ENCODE measurements around the gene NKX6-2.
"Not testable (repeated sequence)": the region's sequence is repeated elsewhere in the genome, so short reads cannot be mapped to it uniquely, and the experiment has no call there.

Gene NKX6-2

DNA sequence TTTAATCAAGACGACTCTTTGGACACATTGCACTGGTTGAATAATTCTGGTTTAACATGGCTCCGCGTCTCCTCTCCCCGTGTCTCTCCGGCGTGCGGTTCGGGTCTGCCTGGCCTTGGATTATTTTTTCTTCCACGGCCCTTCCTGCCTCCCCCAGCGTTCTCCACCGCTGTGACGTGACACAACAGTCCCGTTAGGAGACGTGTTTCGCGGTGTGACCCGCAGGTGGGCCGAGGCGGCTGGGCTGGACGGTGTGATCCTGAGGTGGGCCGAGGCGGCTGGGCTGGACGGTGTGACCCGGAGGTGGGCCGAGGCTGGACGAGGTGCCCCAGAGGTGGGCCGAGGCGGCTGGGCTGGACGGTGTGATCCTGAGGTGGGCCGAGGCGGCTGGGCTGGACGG is 12.0 kb upstream of the NKX6-2 start:
- DNase-seq (ENCODE audit: low spot score), result not testable (repeated sequence)

DNA sequence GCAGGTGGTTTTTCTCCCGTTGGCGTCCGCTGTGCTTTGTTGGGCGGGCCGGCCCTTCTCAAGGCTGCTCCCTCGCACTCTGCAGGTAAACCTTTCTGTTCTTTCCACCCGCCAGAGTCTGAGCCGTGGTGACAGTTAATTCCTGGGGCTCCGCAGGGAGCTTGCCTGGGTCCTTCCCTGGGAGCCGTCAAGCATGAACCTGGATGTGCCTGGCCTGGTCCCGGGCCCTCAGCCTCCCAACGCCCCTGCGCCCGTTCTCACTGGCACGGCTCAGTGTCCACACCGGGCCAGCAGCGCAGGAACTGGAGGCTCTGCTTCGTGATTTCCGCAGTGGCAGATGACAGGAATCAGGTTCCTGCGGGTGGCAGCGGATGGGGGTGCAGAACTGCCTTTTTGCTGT is 10.9 kb upstream of the NKX6-2 start:
- DNase-seq (ENCODE audit: low spot score), result no peak

DNA sequence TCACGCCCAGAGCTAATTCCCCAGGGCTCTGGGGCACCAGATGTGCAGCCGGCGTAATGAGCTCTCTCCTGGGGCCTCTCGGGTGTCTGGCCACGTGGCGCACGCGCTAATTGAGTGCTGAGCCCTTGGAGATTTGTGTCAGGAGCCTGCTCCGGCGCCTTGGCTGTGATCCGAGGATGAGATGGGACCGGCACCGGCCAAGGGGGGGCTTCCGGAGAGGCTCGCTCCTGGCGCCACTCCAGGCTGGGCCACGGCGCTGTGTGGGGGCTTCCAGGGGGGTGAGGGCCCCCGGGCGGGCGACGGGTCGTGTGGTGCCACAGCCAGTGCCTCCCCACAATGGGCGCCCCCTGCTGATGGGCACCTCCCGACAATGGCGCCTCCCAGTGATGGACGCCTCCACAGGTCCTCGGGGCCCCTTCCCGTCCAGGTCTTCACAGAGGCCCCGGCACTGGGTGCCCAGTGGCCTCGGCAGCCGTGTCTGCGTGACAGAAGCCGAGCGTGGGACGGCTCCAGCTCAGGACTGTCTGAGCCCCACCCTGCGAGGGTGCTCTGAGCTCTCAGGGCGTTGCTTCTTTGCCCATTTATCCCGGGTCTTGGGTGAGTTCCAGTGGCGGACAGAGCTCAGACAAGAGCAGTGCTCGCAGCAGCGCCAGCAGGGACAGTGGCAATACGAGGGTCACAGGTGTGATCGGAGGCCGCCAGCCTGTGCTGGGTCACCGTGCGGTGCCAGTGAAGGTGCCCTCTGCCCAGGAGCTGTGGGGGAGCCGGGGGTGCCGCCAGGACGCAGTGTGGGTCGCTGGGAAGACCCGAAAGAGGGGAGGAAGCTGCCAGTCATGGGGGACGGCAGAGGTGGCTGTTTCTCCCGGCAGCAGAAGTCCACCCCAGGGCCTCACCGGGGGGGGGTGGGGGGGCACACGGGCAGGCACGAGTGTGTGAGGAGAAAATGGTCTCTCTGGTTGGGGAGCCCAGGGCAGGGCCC is 8.2 kb upstream of the NKX6-2 start:
- DNase-seq (ENCODE audit: low spot score), result peak; percentile 0

- DNase-seq (ENCODE audit: low spot score), result no peak
Observed at GRCh38 chr10:132793213-132793612, 7.3 kb upstream of the NKX6-2 start.

GRCh38 chr10:132792796-132793195 is 6.8 kb upstream of the NKX6-2 start:
- no peak for DNase-seq (ENCODE audit: low spot score)

DNA sequence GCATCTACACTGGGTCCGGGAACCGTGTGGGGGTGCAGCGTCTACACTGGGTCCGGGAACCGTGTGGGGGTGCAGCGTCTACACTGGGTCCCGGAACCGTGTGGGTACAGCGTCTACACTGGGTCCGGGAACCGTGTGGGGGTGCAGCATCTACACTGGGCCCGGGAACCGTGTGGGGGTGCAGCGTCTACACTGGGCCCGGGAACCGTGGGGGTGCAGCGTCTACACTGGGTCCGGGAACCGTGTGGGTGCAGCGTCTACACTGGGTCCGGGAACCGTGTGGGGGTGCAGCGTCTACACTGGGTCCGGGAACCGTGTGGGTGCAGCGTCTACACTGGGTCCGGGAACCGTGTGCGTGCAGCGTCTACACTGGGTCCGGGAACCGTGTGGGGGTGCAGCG is 6.2 kb upstream of the NKX6-2 start:
- not testable (repeated sequence) for DNase-seq (ENCODE audit: low spot score)

DNA sequence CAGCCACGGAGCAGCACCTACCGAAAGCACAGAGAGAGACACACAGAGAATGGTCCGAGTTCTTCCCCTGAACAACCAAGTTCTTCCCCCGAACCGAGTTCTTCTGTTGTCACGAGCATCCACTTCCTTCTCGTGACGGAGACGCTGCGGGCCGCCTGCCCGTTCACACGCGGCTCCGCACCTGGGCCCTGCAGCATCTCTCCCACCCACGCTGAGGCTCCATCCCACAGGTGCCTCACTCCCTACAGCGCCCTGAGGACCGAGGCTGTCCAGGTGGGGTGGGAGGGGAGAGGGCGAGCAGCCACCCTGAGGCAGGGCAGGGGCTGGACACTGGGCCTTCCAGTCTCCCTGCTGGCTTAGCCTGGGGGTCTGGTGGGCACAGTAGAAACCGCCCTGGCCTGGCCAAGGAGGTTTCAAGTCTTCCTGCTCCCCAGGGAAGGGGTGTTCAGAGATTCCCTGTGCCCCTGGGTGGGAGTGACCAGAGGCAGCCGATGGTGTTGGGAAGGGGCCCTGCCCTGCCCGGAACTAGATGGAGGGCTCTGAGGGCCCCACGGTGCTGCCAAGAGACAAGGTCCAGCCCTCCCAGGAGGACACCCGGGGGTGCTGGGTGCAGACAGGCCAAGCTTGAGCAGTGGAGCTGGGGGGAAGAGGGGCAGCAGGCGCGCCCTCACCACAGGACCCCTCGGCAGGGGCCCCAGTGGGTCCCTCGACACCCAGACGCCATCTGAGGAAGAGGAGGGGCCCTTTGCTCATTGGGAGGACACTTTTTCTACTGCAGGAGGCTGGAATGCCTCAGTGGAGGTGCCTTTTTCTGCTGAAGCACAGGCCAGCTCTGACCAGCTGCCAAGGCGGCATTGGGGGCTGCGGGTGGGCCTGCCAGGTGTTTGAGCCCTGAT is 5.2 kb upstream of the NKX6-2 start:
- no peak for DNase-seq (ENCODE audit: low spot score)

- no peak for DNase-seq (ENCODE audit: low spot score)
Observed at GRCh38 chr10:132790470-132790869, 4.5 kb upstream of the NKX6-2 start.

DNA sequence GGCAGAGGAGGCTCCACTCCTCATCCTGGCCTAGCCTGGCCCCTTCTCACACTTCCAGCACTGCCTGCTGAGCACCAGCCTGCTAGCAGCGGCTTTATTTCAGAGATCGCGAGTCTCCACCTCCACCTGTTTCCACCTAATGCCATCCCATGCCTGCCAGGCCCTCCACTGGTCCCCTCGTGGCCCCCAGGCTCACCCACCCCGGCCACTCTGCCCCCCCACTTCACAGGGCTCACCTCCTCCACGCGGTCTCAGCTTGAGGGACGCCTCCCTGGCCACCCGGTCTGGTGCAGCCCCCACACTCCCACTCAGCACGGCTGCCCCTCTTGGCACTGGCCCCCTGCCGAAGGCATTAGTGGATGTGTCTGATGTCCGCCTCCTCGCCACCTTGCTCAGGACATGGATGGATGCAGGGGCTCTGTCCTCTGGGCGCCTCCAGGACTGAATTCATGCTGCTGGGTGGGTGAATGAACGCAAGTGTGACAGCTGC is 3.8 kb upstream of the NKX6-2 start:
- no peak for DNase-seq (ENCODE audit: low spot score)

DNA sequence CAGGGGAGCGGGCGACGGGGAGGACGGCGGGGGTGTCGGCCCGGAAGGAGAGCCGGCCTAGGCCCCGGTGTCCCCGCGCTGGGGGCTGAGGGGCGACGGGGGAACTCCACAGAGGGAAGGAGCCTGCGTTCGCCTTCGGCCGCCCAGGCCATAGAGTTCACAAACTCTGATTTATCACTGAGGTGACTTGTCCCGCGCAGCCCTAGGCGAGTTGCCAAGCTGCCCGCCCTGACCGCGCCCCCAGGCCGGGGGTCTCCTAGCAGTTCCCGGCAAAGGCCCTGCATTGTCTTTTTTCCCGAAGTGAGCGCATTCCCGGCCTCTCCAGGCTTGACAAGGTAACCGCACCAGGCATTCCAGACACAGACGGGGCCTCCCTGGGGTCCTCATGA is 2.9 kb upstream of the NKX6-2 start:
- no peak for DNase-seq (ENCODE audit: low spot score)

GRCh38 chr10:132788180-132788830 is 2.4 kb upstream of the NKX6-2 start:
- DNase-seq (ENCODE audit: low spot score), result no peak

DNA sequence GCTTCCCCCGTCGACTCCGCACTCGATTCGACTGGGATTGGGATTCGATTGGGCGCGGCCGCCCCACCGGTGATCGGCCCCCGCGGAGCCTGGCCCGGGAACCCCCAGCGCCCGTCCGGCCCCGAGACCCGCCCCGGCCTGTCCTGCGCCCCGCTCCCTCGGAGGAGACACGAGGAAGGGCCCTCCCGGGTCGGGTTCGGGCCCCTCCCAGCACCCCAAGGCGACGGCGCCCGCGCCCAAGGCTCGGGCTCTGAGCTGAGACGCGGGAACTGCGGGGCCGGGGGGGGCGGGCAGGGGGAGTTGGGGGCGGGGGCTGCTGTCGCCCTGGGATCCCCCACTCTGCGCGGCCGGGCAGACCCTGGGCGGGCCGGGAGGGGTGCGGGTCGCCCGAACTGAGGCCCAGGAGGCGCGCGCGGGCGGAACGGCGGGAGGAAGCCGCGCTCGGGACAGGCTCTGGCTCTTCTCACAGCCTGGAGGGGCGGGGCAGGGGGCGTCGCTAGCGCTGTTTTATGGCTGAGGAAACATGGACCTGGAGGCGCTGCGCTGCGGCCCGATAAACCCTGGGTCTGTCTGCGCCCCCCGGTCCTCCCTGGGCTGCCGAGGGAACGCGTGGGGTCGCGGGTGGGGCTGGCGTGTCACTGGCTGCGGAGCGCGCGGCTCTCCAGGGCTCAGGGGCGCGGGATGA is 1.7 kb upstream of the NKX6-2 start:
- DNase-seq (ENCODE audit: low spot score), result no peak

GRCh38 chr10:132786884-132787494 is 1.0 kb upstream of the NKX6-2 start:
- DNase-seq (ENCODE audit: low spot score), result no peak

- no peak for DNase-seq (ENCODE audit: low spot score)
Observed at GRCh38 chr10:132786476-132786883, 533 bp upstream of the NKX6-2 start.

- no peak for DNase-seq (ENCODE audit: low spot score)
Observed at GRCh38 chr10:132784866-132785722, 853 bp downstream of the NKX6-2 start.

- no peak for DNase-seq (ENCODE audit: low spot score)
Observed at GRCh38 chr10:132783940-132784865, 1.7 kb downstream of the NKX6-2 start.

- DNase-seq (ENCODE audit: low spot score), result no peak
Observed at GRCh38 chr10:132783165-132783939, 2.6 kb downstream of the NKX6-2 start.

- DNase-seq (ENCODE audit: low spot score), result no peak
Observed at GRCh38 chr10:132781556-132781955, 4.4 kb downstream of the NKX6-2 start.
